MM.1S (cell line): ENCODE measurements around the gene TMEM176B.

ENCODE experiments used
- DNase-seq: peaks from one replicate; pipeline ENCODE4 v3.0.0-alpha.2; 2015
- H2AFZ ChIP-seq: fragments of 300-600 bp; sonication (generic); 2 replicates; pipeline ENCODE4 v1.6.0; 2016; ENCODE audit warnings: antibody characterized with exemption, low read length
- H3F3A ChIP-seq: fragments of 300-600 bp; sonication (generic); 2 replicates; pipeline ENCODE4 v1.6.1; 2016; ENCODE audit warnings: mild to moderate bottlenecking, antibody characterized with exemption, low read length, moderate library complexity, mixed read lengths; ENCODE audit not compliant: insufficient read depth
- H3K27ac ChIP-seq: fragments of 300-600 bp; sonication (generic); 2 replicates; pipeline ENCODE4 v1.5.1; 2016; ENCODE audit warnings: mild to moderate bottlenecking, low read length
- H3K27me3 ChIP-seq: fragments of 300-600 bp; sonication (generic); replicated peaks from 2 replicates; pipeline ENCODE4 v1.6.0; 2016; ENCODE audit warnings: low read length; ENCODE audit not compliant: insufficient read depth
- H3K36me3 ChIP-seq: fragments of 300-600 bp; sonication (generic); replicated peaks from 2 replicates; pipeline ENCODE4 v1.6.1; 2016; ENCODE audit warnings: mild to moderate bottlenecking, low read length, mixed read lengths; ENCODE audit not compliant: insufficient read depth
- H3K4me1 ChIP-seq: fragments of 300-600 bp; sonication (generic); 2 replicates; pipeline ENCODE4 v1.6.1; 2016; ENCODE audit warnings: low read length, mixed read lengths
- H3K4me2 ChIP-seq: fragments of 300-600 bp; sonication (generic); 2 replicates; pipeline ENCODE4 v1.6.0; 2016; ENCODE audit warnings: low read depth, low read length
- H3K4me3 ChIP-seq: fragments of 300-600 bp; sonication (generic); 2 replicates; pipeline ENCODE4 v1.5.1; 2016; ENCODE audit warnings: low read length, mixed read lengths
- H3K79me2 ChIP-seq: fragments of 300-600 bp; sonication (generic); 2 replicates; pipeline ENCODE4 v1.6.1; 2016; ENCODE audit warnings: mixed run types, low read length, mixed read lengths
- H3K9ac ChIP-seq: fragments of 300-600 bp; sonication (generic); 2 replicates; pipeline ENCODE4 v1.6.1; 2016; ENCODE audit warnings: low read length, mixed read lengths
- H3K9me2 ChIP-seq: fragments of 300-600 bp; sonication (generic); replicated peaks from 2 replicates; pipeline ENCODE4 v1.6.1; 2016; ENCODE audit warnings: mild to moderate bottlenecking, low read length, mixed read lengths; ENCODE audit not compliant: insufficient read depth
- H3K9me3 ChIP-seq: fragments of 300-600 bp; sonication (generic); replicated peaks from 2 replicates; pipeline ENCODE4 v1.6.1; 2016; ENCODE audit warnings: mild to moderate bottlenecking, low read length, mixed read lengths; ENCODE audit not compliant: insufficient read depth
- H4K20me1 ChIP-seq: fragments of 300-600 bp; sonication (generic); 2 replicates; pipeline ENCODE4 v1.6.1; 2016; ENCODE audit warnings: mild to moderate bottlenecking, low read length, moderate library complexity, mixed read lengths; ENCODE audit not compliant: insufficient read depth
- EZH2 ChIP-seq: fragments of 300-600 bp; sonication (generic); optimal IDR thresholded peaks from 2 replicates; pipeline ENCODE3; 2017; ENCODE audit warnings: low read depth, mild to moderate bottlenecking, antibody characterized with exemption, low read length, mixed read lengths
- EZH2phosphoT487 ChIP-seq: fragments of 300-600 bp; sonication (generic); IDR thresholded peaks from 2 replicates; pipeline ENCODE4 v1.6.1; 2018; ENCODE audit warnings: antibody characterized with exemption, low read length
- TF ChIP-seq, protein P1 (sequence below): fragments of 300-600 bp; sonication (generic); IDR thresholded peaks from 2 replicates; pipeline ENCODE4 v1.5.1; 2016; ENCODE audit warnings: antibody characterized with exemption, low read length, mixed read lengths

The TMEM176B gene

DNA sequence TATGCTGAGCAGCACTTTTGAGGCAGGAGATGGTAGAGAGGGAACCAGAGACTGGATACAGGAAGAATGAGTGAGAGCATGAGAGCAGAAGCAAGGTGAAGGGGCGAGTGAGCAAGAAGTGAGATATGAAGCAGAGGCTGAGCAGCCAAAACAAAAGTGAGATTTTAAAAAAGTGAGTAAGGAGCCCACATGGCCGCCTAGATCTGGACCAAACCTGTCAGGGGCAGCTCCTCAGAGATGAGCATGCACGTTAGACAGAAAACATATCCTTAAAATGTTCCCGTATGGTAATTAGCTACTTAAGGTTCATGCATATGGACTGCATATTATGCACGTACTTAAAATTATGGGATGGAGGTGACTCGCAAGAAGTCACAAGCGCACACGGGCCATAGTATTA, 22.9 kb upstream of the TMEM176B start:
- Histone ChIP-seq H3K9me2 (no peaks in the 10 kb centered on the region), H3K4me1 (no peaks in the 10 kb centered on the region), H3K9me3 (no peaks in the 10 kb centered on the region), H4K20me1 (no peaks in the 10 kb centered on the region), H3K9ac (no peak overlapping the region), H3K4me3 (no peak overlapping the region), H3K27ac (no peak overlapping the region), H3K27me3 (no peaks in the 10 kb centered on the region), H3K4me2 (no peak overlapping the region), H2AFZ (no peak overlapping the region), H3F3A (no peaks in the 10 kb centered on the region), H3K79me2 (no peaks in the 10 kb centered on the region), H3K36me3 (no peaks in the 10 kb centered on the region)
- no peak for DNase-seq
- TF ChIP-seq, protein P1, sequence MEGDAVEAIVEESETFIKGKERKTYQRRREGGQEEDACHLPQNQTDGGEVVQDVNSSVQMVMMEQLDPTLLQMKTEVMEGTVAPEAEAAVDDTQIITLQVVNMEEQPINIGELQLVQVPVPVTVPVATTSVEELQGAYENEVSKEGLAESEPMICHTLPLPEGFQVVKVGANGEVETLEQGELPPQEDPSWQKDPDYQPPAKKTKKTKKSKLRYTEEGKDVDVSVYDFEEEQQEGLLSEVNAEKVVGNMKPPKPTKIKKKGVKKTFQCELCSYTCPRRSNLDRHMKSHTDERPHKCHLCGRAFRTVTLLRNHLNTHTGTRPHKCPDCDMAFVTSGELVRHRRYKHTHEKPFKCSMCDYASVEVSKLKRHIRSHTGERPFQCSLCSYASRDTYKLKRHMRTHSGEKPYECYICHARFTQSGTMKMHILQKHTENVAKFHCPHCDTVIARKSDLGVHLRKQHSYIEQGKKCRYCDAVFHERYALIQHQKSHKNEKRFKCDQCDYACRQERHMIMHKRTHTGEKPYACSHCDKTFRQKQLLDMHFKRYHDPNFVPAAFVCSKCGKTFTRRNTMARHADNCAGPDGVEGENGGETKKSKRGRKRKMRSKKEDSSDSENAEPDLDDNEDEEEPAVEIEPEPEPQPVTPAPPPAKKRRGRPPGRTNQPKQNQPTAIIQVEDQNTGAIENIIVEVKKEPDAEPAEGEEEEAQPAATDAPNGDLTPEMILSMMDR: no peak
- TF ChIP-seq EZH2: no peak
- TF ChIP-seq EZH2phosphoT487: no peak

DNA sequence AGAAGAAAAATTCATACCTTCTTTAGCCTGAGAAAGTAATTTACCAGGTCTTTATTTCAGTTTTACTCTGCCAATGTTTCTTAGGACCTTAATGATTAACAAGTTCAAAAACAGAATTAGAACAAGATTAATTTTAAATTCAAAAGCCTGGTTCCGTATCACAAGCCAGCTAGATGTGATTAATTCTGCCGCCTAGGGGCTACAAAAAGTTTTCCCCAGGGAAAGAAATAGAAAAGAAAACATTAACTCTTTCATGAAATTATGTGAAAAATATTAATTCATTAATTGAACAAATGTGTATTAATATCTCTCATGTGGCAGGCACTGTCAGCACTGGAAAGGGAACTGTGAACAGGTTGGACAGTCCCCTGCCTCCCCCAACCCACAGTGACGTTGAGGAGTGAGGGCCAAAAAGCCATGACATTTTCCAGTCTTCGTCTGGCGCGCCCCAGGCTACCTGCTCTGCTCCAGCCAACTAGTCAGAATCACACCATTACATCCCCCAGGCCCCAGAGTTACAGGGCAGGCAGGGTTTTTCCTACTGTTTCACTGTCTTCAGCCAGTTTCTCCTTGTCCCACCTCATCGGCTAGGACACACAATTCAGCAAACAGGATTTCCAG, 20.5 kb upstream of the TMEM176B start:
- Histone ChIP-seq H4K20me1 (no peaks in the 10 kb centered on the region), H3K36me3 (no peaks in the 10 kb centered on the region), H3K9me3 (no peaks in the 10 kb centered on the region), H3K4me1 (no peaks in the 10 kb centered on the region), H3K9me2 (no peaks in the 10 kb centered on the region), H3K4me3 (no peak overlapping the region), H2AFZ (no peak overlapping the region), H3F3A (no peaks in the 10 kb centered on the region), H3K9ac (no peak overlapping the region), H3K27me3 (no peaks in the 10 kb centered on the region), H3K27ac (no peak overlapping the region), H3K4me2 (no peak overlapping the region), H3K79me2 (no peaks in the 10 kb centered on the region)
- DNase-seq: no peak
- TF ChIP-seq EZH2: no peak
- TF ChIP-seq, protein P1: no peak
- no peak for TF ChIP-seq EZH2phosphoT487

DNA sequence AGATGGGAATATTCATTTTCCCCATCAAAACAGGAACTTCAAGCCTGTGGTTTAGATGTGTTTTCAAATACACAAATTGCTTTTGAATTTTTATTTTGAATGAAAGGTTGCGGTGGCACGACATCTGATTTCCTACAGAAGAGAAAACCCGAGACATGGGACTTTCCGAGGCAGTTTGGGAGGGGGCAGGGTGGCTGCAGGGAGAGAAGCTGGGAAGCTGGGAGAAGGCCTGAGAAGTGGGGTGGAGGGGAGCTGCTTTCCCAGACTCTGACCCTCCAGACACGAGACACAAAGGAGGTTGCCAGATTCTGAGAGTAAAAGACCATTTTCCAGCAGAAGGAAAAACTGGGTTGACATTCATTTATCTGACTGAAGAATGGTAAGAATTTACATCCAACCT, 20.0 kb upstream of the TMEM176B start:
- H2AFZ ChIP-seq: no peak overlapping the region
- no peaks in the 10 kb centered on the region for H3F3A ChIP-seq
- no peaks in the 10 kb centered on the region for H3K79me2 ChIP-seq
- no peaks in the 10 kb centered on the region for H3K4me1 ChIP-seq
- no peaks in the 10 kb centered on the region for H3K36me3 ChIP-seq
- H4K20me1 ChIP-seq: no peaks in the 10 kb centered on the region
- H3K27me3 ChIP-seq: no peaks in the 10 kb centered on the region
- H3K9me3 ChIP-seq: no peaks in the 10 kb centered on the region
- no peak overlapping the region for H3K9ac ChIP-seq
- no peak overlapping the region for H3K27ac ChIP-seq
- H3K9me2 ChIP-seq: no peaks in the 10 kb centered on the region
- no peak for DNase-seq
- H3K4me2 ChIP-seq: no peak overlapping the region
- H3K4me3 ChIP-seq: no peak overlapping the region
- TF ChIP-seq, protein P1: no peak
- TF ChIP-seq EZH2 (no peak), EZH2phosphoT487 (no peak)
